CD4-positive, alpha-beta T cell treated with Interferon gamma for 1 hour (primary cell): ENCODE data around the gene RGS16.

Experiments
- DNase-seq: peaks from one replicate; pipeline ENCODE4 v3.0.0-alpha.2; 2020

RGS16 gene

GRCh38 chr1:182629080-182629479 lies 24.9 kb upstream of the RGS16 start:
- DNase-seq, result no peak

- DNase-seq, result no peak
Observed at GRCh38 chr1:182628657-182629056, 24.5 kb upstream of the RGS16 start.

DNA sequence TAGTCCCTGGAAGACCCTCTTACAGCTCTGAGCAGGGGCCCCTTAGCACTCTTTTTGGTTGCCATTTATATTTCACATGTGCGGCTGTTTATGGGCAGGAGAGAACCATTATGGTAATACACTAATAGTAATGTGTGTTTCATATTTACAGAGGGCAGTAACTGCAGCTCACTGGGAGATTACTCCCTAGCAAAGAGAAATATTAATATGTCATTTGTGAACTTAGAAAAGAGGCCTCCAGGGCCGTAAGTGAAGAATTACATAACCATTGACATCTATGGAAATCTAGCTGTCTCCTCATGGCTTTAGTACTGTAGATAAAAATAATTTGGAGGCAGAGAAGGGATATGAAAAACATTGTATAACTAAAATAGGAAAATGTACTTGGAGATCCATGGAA lies 23.4 kb upstream of the RGS16 start:
- DNase-seq, result no peak

DNA sequence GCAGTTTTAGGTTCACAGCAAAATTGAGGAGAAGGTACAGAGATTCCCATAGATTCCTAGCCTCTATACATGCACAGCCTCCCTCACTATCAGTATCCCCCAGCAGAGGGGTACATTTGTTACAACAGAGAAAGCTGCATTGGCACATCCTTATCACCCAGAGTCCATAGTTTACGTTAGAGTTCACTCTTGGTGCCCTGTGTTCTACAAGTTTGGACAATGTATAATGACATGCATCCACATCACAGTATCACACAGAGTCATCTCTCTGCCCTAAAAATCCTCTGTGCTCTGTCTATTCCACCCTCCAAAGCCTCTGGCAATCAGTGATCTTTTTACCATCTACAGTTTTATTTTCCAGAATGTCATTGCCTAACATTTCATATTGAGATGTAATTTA lies 22.3 kb upstream of the RGS16 start:
- no peak for DNase-seq

DNA sequence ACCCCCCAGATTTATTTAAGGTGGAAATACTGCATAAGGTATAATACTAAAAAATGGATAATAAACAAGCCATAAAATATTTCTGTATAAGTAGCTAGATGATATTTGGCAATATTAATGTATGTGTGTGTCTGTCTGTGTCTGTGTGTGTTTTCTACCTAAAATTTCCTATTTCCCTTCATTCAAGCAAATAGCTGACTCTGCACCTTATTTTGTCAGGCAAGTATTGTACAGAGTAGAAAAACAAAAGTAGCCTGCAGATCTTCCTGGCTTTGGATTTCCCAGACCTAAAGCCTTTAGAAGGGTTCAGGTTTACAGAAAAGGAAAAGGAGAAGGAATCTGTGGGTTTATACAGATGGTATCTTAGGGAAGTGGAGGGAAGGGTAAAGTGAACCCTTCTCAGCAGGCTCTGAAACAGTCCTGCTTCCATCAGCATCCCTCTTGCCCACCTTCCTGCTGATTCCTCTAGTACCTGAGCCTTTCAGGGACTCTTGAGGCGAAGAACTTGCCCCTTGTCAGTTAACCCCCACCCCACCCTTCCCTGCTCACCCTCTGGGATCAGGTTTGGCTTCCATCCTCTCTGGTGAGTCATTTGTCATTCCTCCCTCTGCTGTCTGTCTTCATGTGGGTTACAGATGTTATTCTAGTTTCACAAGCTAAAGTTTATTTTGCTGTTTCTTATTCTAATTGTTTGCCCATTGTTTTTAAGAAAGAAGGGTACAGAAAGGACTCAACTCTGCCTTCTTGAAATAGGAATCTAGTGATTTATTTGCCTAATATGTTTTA lies 21.7 kb upstream of the RGS16 start:
- no peak for DNase-seq

DNA sequence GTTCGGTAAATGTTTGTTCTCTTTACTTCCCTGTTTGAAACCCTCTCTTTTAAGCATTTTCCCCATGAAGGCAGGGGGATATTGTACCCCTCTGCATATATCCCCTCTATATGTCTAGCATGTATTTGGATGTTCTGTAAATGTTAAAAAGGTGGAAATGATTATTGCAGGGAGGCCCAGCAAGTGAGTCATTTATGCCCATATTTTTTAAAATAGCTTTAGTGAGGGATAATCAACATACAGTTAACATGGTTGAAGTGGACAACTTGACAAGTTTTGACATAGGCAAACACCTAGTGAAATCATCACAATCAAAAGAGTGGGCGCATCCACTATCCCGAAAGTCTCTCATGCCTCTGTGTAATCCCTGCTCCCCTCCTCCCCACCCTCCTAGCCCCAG lies 20.8 kb upstream of the RGS16 start:
- DNase-seq, result no peak

DNA sequence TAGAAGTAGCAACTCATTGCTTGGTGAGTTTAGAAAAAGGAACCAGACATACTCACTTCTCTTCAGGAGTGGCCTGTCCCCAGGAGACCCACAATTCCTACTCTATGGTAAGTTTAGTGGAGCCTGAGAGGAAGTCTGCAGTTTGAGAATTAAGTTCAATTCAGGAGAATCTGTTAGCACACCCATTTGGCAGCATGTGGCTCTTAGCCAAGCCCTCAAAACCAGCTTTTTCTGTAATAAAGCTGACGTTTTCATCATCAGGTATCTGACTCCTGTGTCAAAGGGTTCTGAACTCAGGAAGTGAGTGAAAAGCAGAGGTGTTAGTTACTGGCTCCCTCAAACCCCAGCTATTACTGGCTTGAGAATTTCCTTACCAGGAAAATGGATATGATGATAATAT lies 20.4 kb upstream of the RGS16 start:
- DNase-seq, result no peak

- no peak for DNase-seq
Observed at GRCh38 chr1:182622901-182623528, 18.8 kb upstream of the RGS16 start.

- no peak for DNase-seq
Observed at GRCh38 chr1:182621906-182622305, 17.7 kb upstream of the RGS16 start.

- no peak for DNase-seq
Observed at GRCh38 chr1:182620924-182621585, 16.9 kb upstream of the RGS16 start.

DNA sequence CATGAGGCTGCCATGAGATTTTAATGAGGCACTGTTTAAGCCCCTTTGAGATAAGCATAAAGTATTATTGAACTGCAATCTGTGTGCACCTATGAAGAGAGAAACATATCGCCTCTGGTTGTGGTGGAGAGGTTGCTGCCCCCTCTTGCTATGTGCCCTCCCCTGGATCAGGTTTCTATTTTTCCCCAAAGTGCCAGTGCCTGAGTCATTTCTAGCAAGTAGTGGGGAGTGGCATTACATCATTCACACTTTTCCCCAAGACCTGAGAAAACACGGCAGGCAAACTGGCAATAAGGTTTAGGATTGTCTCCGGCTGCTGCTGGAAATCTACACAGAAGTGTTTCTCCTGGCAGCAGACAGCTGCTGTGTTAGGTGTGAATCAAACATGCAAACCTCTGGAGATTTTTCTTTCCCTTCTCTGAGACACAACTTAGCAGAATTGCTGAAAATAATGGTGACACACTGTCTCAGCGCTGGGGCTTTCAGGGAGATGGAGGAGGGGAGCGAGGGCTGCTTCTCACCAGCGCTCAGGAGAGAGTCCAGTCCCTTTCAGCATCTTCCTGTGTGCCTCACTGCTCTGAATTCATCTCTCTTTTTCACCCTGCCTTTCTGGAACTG lies 13.7 kb upstream of the RGS16 start:
- no peak for DNase-seq

- DNase-seq, result no peak
Observed at GRCh38 chr1:182617014-182617429, 12.8 kb upstream of the RGS16 start.

GRCh38 chr1:182616130-182617013 lies 12.2 kb upstream of the RGS16 start:
- DNase-seq, result peak; percentile 87

GRCh38 chr1:182615468-182616129 lies 11.4 kb upstream of the RGS16 start:
- DNase-seq, result peak; percentile 29

GRCh38 chr1:182614796-182615454 lies 10.7 kb upstream of the RGS16 start:
- peak; percentile 54 for DNase-seq

DNA sequence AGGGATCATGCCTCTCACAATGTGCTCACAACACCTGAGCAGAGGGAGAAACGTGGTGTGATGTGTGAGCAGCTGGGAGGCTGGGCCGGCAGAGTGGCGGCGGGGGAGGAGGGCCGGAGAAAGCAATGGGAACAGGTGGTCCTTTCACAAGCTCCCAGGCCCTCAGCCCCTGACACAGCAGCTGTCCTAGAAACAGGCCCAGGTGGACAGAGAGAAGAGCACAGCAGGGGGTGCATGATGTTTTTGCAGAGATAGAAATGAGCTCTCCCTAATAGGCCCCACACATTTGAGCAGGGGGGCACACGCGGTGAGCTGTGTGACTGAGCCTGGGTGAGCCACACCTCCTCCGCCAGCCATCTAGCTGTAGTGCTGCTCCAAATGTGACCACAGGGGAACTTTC lies 7.6 kb upstream of the RGS16 start:
- no peak for DNase-seq

GRCh38 chr1:182611326-182611725 lies 7.1 kb upstream of the RGS16 start:
- DNase-seq, result no peak

DNA sequence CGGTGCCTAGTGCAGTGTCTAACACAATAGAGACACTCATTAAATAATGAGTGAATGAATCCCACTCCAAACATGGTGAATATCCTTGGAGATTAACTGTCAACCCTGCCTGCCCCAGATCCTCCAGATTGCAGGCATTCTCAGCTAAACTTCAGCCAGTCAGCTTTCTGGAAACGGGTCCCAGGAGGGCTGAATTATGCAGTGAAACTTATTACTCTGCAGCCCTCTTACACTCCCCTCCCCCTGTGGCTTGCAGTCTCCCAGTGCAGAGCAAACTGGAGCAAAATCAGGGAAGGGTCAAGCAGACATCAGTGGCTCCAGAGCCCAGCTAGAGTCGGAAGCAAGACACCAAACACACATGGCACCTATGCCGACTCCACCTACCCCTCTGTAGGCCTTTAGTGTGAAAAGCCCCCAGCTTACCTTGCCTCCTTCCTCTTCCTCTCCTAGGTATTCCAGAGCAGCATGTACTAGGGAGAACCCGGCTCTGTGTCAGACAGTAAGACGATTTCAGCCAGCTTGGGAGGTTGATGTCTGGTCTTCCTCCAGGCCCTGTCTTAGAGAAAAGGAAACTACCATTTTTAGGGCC lies 6.5 kb upstream of the RGS16 start:
- no peak for DNase-seq

GRCh38 chr1:182608845-182609610 lies 4.8 kb upstream of the RGS16 start:
- DNase-seq, result no peak

DNA sequence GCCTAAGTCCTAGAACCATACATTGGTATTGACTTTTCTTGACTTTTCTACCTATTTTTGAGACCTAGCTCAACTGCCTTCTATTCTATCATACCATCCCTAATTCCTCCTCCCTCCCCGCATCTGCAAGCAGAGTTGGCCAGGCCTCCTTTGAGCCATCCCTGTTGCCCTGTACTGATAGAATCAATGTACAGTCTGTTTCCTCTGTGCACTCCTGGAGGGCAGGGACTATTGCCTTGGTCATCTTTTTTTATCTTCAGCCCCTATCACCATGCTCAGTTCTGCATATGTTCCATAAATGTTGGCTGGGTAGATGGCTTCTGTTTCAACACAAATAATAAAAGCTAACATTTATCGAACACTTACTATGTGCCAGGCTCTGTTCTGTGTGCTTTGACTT lies 4.0 kb upstream of the RGS16 start:
- no peak for DNase-seq
